ENCODE measurements around the gene FAM13C.

- TF ChIP-seq POLR2AphosphoS5 (IDR thresholded peaks at IDR 0.05; ENCODE audit: borderline replicate concordance, low read depth, low read length) (no peak), EZH2 (IDR thresholded peaks at IDR 0.05) (no peak), FOXP2 (optimal IDR thresholded peaks at IDR 0.05; ENCODE audit: control extremely low read depth, extremely low read length, insufficient read depth) (no peak)
Measured at GRCh38 chr10:59279991-59280505, 82.3 kb downstream of the FAM13C start.
